ENCODE measurements around the gene CNOT1. TPM values are rescaled to one million over a fixed set of nuclear protein-coding genes. Genes with fewer than 3 reads are reported as not detected.
A peak's percentile ranks its signal among the peaks of the same experiment; 100 is the strongest.

CNOT1 gene
- total RNA-seq, 1 experiment from 2014 or later, result 230 TPM

DNA sequence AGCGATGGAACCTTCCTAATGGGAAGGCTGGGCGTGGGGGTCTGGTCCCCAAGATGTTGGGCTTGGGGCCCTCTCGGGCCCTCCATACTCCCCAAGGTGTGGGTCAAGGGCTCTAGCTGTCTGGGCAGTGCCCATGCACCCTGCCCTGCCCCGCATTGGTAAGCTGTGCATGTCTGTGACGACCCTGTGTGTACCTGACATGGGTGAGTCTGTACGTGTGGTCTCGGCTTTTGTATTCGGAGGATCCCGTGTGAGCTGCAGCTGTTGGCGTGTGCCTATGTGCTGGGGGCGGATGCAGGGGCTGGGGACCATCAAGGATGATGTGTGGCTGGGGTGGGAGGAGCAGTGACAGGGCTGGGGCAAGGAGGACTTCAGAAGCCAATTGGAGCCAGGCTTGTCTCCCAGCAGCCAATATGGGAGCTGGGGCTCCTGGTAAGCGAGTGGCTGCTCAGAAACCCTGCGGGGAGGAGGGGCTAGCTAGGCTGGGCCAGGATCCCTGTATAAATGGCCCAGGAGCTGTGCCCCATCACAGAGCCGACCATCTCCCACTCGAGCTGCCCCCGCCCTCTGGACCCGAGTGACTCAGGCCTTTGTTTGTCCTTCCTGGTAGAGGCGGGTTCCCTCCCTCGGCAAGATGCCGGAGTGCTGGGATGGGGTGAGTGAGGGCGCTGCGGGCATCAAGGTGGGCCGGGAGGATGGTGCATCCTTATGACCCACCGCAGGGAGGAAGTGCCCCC, 129.8 kb downstream of the CNOT1 start, which contains the start of gene NDRG4:
Gene NDRG4 (plus strand): TSS at position 529 of the 737 bp plus-strand sequence. CDS start 106 bp downstream, at position 635.
- BruUV-seq (replicated peaks), result no TSS peak
- no peaks in the 10 kb centered on the region for H3K79me2 ChIP-seq (ENCODE audit: insufficient read depth, low read length)
- H3K9ac ChIP-seq (ENCODE audit: low read length), result peak within 1 kb of the TSS; percentile 56
- ChIA-PET RAD21 (ENCODE audit: low non-redundant PET in 1 of 2, low total read pairs in 2 of 2, uncharacterized antibody in 2 of 2, unreplicated experiment in 2 of 2) (no interaction called here), POLR2A (interaction anchor here (0.8 to 1.3 kb wide), 6 partner anchors 10 to 370 kb away, joined by 3 to 6 read pairs (median 4); partner anchors contain the start of gene CFAP20), CTCF (interaction anchor here (0.6 to 1.9 kb wide), 12 partner anchors 8 to 257 kb away, joined by 3 to 13 read pairs (median 4); no protein-coding TSS in a partner anchor)
- no peaks in the 10 kb centered on the region for H3K9me2 ChIP-seq (ENCODE audit: insufficient read depth)
- no peaks in the 10 kb centered on the region for H3K9me3 ChIP-seq (ENCODE audit: control insufficient read depth in 1 of 2, insufficient read depth in 1 of 2, low read depth in 1 of 2, low read length in 2 of 2)
- H2AFZ ChIP-seq (ENCODE audit: low read depth, low read length, poor library complexity, severe bottlenecking), result no peak within 1 kb of the TSS
- no peaks in the 10 kb centered on the region for H4K20me1 ChIP-seq (ENCODE audit: insufficient read depth)
- DNase-seq (ENCODE audit: low read depth, low spot score) (peak; percentile 83), ATAC-seq (peak; percentile 87)
- H3K27ac ChIP-seq (ENCODE audit: low read depth, low read length), result peak within 1 kb of the TSS; percentile 7; the same call in 1 of the 2 replicates
- intact Hi-C loops (cut with micrococcal nuclease), result loop anchor here (5.0 kb wide), 1 partner anchor 163 kb away; no protein-coding TSS in a partner anchor
- peaks cover 4 to 40% of the 10 kb centered on the region in 2 experiments; a peak in 3 of 4 replicates for H3K4me1 ChIP-seq (ENCODE audit: control insufficient read depth in 1 of 2, insufficient read depth in 2 of 2, low read length in 2 of 2)
- no peak for TF ChIP-seq ZNF274 (IDR thresholded peaks at IDR 0.05; ENCODE audit: low read depth, low read length)
- no peak for TF ChIP-seq YY1 (IDR thresholded peaks at IDR 0.05; ENCODE audit: extremely low read depth, insufficient replicate concordance, low read depth, low read length)
- no peak for TF ChIP-seq EGR1 (IDR thresholded peaks at IDR 0.05; ENCODE audit: low read depth)
- TF ChIP-seq SRF (IDR thresholded peaks at IDR 0.05; ENCODE audit: low read depth), result no peak
- peak; percentile 67 for TF ChIP-seq POLR2AphosphoS5 (IDR thresholded peaks at IDR 0.05; ENCODE audit: low read depth, low read length)
- TF ChIP-seq POLR2A (IDR thresholded peaks at IDR 0.05; ENCODE audit: borderline replicate concordance, extremely low read depth, insufficient read depth, insufficient read length), result peak; percentile 71
- H3K4me2 ChIP-seq (ENCODE audit: low read length), result peak within 1 kb of the TSS; percentile 84
- H3K36me3 ChIP-seq (ENCODE audit: control insufficient read depth in 1 of 2, insufficient read depth in 2 of 2, low read length in 2 of 2), result no peaks in the 10 kb centered on the region
- peak within 1 kb of the TSS; percentile 57 to 60 for H3K4me3 ChIP-seq (replicated peaks in 1 of 2; ENCODE audit: low read depth in 1 of 2, low read length in 2 of 2)
- H3K27me3 ChIP-seq (ENCODE audit: insufficient read depth, low read length), result no peaks in the 10 kb centered on the region

DNA sequence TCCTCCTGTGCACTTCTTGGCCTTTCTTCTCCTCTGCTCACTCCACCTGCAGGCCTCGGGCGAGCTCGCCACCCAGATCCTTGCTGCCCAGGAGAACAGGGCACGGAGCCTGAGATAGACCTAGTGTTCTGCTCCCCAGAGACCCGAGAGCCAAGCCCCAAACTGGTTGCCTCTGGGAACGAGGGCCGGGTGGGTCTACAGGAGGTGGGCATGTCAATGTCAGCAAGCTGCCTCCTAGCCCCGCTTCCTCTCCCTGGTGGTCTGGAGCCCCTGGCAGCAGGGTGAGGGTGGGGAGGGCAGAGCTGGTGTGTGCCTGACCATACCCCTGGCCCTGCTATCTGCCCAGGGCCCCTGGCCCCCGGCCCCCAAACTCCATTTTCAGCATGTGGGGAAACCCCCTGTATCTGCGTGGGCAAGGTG, 130.5 kb downstream of the CNOT1 start:
- Histone ChIP-seq H2AFZ (ENCODE audit: low read depth, low read length, poor library complexity, severe bottlenecking) (no peak overlapping the region), H3K4me2 (ENCODE audit: low read length) (peak overlapping the region; percentile 84), H3K27me3 (ENCODE audit: insufficient read depth, low read length) (no peaks in the 10 kb centered on the region), H3K9me3 (ENCODE audit: control insufficient read depth in 1 of 2, insufficient read depth in 1 of 2, low read depth in 1 of 2, low read length in 2 of 2) (no peaks in the 10 kb centered on the region), H3K9ac (ENCODE audit: low read length) (no peak overlapping the region), H3K4me1 (ENCODE audit: control insufficient read depth in 1 of 2, insufficient read depth in 2 of 2, low read length in 2 of 2) (peaks cover 4 to 41% of the 10 kb centered on the region in 2 experiments; a peak in 3 of 4 replicates), H3K36me3 (ENCODE audit: control insufficient read depth in 1 of 2, insufficient read depth in 2 of 2, low read length in 2 of 2) (no peaks in the 10 kb centered on the region), H3K4me3 (replicated peaks in 1 of 2; ENCODE audit: low read depth in 1 of 2, low read length in 2 of 2) (no peak overlapping the region), H4K20me1 (ENCODE audit: insufficient read depth) (no peaks in the 10 kb centered on the region), H3K27ac (ENCODE audit: low read depth, low read length) (no peak overlapping the region), H3K9me2 (ENCODE audit: insufficient read depth) (no peaks in the 10 kb centered on the region), H3K79me2 (ENCODE audit: insufficient read depth, low read length) (no peaks in the 10 kb centered on the region)
- intact Hi-C loops (cut with micrococcal nuclease), result loop anchor here (5.0 kb wide), 1 partner anchor 163 kb away; no protein-coding TSS in a partner anchor
- TF ChIP-seq ZFX (IDR thresholded peaks at IDR 0.05) (no peak), CBX3 (IDR thresholded peaks at IDR 0.05; ENCODE audit: low read depth) (no peak), SP1 (IDR thresholded peaks at IDR 0.05; ENCODE audit: low read depth) (no peak), FOSL1 (IDR thresholded peaks at IDR 0.05; ENCODE audit: low read depth) (no peak), JUND (IDR thresholded peaks at IDR 0.05) (no peak), EGR1 (IDR thresholded peaks at IDR 0.05; ENCODE audit: low read depth) (no peak), CEBPB (IDR thresholded peaks at IDR 0.05; ENCODE audit: low read depth) (no peak)
- TF ChIP-seq, protein P1, sequence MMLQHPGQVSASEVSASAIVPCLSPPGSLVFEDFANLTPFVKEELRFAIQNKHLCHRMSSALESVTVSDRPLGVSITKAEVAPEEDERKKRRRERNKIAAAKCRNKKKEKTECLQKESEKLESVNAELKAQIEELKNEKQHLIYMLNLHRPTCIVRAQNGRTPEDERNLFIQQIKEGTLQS (IDR thresholded peaks at IDR 0.05), result no peak
- TF ChIP-seq, protein P2, sequence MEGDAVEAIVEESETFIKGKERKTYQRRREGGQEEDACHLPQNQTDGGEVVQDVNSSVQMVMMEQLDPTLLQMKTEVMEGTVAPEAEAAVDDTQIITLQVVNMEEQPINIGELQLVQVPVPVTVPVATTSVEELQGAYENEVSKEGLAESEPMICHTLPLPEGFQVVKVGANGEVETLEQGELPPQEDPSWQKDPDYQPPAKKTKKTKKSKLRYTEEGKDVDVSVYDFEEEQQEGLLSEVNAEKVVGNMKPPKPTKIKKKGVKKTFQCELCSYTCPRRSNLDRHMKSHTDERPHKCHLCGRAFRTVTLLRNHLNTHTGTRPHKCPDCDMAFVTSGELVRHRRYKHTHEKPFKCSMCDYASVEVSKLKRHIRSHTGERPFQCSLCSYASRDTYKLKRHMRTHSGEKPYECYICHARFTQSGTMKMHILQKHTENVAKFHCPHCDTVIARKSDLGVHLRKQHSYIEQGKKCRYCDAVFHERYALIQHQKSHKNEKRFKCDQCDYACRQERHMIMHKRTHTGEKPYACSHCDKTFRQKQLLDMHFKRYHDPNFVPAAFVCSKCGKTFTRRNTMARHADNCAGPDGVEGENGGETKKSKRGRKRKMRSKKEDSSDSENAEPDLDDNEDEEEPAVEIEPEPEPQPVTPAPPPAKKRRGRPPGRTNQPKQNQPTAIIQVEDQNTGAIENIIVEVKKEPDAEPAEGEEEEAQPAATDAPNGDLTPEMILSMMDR (IDR thresholded peaks at IDR 0.05 in 2 of 3, conservative IDR thresholded peaks at IDR 0.05 in 1 of 3; ENCODE audit: borderline replicate concordance in 1 of 3, insufficient read depth in 1 of 3, low read depth in 2 of 3, low read length in 2 of 3), result no peak
- ChIA-PET CTCF (interaction anchor here (1.0 to 1.9 kb wide), 5 partner anchors 10 to 257 kb away, joined by 3 to 13 read pairs (median 10); no protein-coding TSS in a partner anchor), RAD21 (ENCODE audit: low non-redundant PET in 1 of 2, low total read pairs in 2 of 2, uncharacterized antibody in 2 of 2, unreplicated experiment in 2 of 2) (no interaction called here), POLR2A (interaction anchor here (0.9 to 1.2 kb wide), 2 partner anchors 11 to 162 kb away, joined by 3 to 6 read pairs; no protein-coding TSS in a partner anchor)
- DNase-seq (ENCODE audit: low read depth, low spot score) (no peak), ATAC-seq (no peak)
- BruUV-seq (replicated peaks), result no TSS peak

All from HCT116 (cell line).